Measurements from ENCODE around the gene INTS11.

Gene INTS11

GRCh38 chr1:1331068-1331965 is 6.9 kb upstream of the INTS11 start, which contains the start of gene TAS1R3:
Gene TAS1R3 (plus strand): TSS chr1:1331280. CDS start chr1:1331346, 66 bp downstream.
- Histone ChIP-seq H3K36me3 (ENCODE audit: insufficient read depth, low read length) (no peaks in the 10 kb centered on the region), H3K4me3 (no peak within 1 kb of the TSS), H3K9ac (ENCODE audit: insufficient read length) (no peak within 1 kb of the TSS), H3K27ac (no peak within 1 kb of the TSS), H3K9me3 (ENCODE audit: low read depth, low read length) (no peaks in the 10 kb centered on the region)
- DNase-seq (ENCODE audit: low read depth, low spot score) = no peak
- TF ChIP-seq POLR2AphosphoS5 (IDR thresholded peaks at IDR 0.05; ENCODE audit: borderline replicate concordance, low read depth, low read length) (no peak), EZH2 (IDR thresholded peaks at IDR 0.05) (no peak), FOXP2 (optimal IDR thresholded peaks at IDR 0.05; ENCODE audit: control extremely low read depth, extremely low read length, insufficient read depth) (no peak)

- no peak for DNase-seq (ENCODE audit: low read depth, low spot score)
- no peak for TF ChIP-seq FOXP2 (optimal IDR thresholded peaks at IDR 0.05; ENCODE audit: control extremely low read depth, extremely low read length, insufficient read depth)
- TF ChIP-seq POLR2AphosphoS5 (IDR thresholded peaks at IDR 0.05; ENCODE audit: borderline replicate concordance, low read depth, low read length) = no peak
- TF ChIP-seq EZH2 (IDR thresholded peaks at IDR 0.05) = no peak
- H3K36me3 ChIP-seq (ENCODE audit: insufficient read depth, low read length) = no peaks in the 10 kb centered on the region
- no peak overlapping the region for H3K27ac ChIP-seq
- H3K9me3 ChIP-seq (ENCODE audit: low read depth, low read length) = no peaks in the 10 kb centered on the region
- H3K9ac ChIP-seq (ENCODE audit: insufficient read length) = no peak overlapping the region
- H3K4me3 ChIP-seq = no peak overlapping the region
Measured at GRCh38 chr1:1330366-1331067, 6.1 kb upstream of the INTS11 start.

- Histone ChIP-seq H3K9ac (ENCODE audit: insufficient read length) (no peak overlapping the region), H3K27ac (no peak overlapping the region)
Measured at GRCh38 chr1:1329304-1330210, 5.1 kb upstream of the INTS11 start.

GRCh38 chr1:1328254-1328653 is 3.8 kb upstream of the INTS11 start:
- DNase-seq (ENCODE audit: low read depth, low spot score) = no peak
- Histone ChIP-seq H3K27ac (no peak overlapping the region), H3K9ac (ENCODE audit: insufficient read length) (no peak overlapping the region), H3K9me3 (ENCODE audit: low read depth, low read length) (no peaks in the 10 kb centered on the region), H3K36me3 (ENCODE audit: insufficient read depth, low read length) (no peaks in the 10 kb centered on the region), H3K4me3 (no peak overlapping the region)
- TF ChIP-seq POLR2AphosphoS5 (IDR thresholded peaks at IDR 0.05; ENCODE audit: borderline replicate concordance, low read depth, low read length) = no peak

More at GRCh38 chr1:1329304-1330210, 5.1 kb upstream of the INTS11 start:
- H3K36me3 ChIP-seq (ENCODE audit: insufficient read depth, low read length) = no peaks in the 10 kb centered on the region
- no peak overlapping the region for H3K4me3 ChIP-seq
- DNase-seq (ENCODE audit: low read depth, low spot score) = no peak
- H3K9me3 ChIP-seq (ENCODE audit: low read depth, low read length) = no peaks in the 10 kb centered on the region
- TF ChIP-seq FOXP2 (optimal IDR thresholded peaks at IDR 0.05; ENCODE audit: control extremely low read depth, extremely low read length, insufficient read depth) (no peak), POLR2AphosphoS5 (IDR thresholded peaks at IDR 0.05; ENCODE audit: borderline replicate concordance, low read depth, low read length) (no peak), EZH2 (IDR thresholded peaks at IDR 0.05) (no peak)

- DNase-seq (ENCODE audit: low read depth, low spot score) = no peak
- Histone ChIP-seq H3K27ac (no peak overlapping the region), H3K36me3 (ENCODE audit: insufficient read depth, low read length) (no peaks in the 10 kb centered on the region), H3K9ac (ENCODE audit: insufficient read length) (no peak overlapping the region), H3K4me3 (no peak overlapping the region), H3K9me3 (ENCODE audit: low read depth, low read length) (no peaks in the 10 kb centered on the region)
- no peak for TF ChIP-seq POLR2AphosphoS5 (IDR thresholded peaks at IDR 0.05; ENCODE audit: borderline replicate concordance, low read depth, low read length)
- no peak for TF ChIP-seq EZH2 (IDR thresholded peaks at IDR 0.05)
- no peak for TF ChIP-seq FOXP2 (optimal IDR thresholded peaks at IDR 0.05; ENCODE audit: control extremely low read depth, extremely low read length, insufficient read depth)
Measured at GRCh38 chr1:1327291-1327690, 2.8 kb upstream of the INTS11 start.

GRCh38 chr1:1326075-1326605 is 1.7 kb upstream of the INTS11 start:
- Histone ChIP-seq H3K4me3 (no peak overlapping the region), H3K27ac (no peak overlapping the region), H3K36me3 (ENCODE audit: insufficient read depth, low read length) (no peaks in the 10 kb centered on the region; the same call in 1 of the 2 replicates), H3K9me3 (ENCODE audit: low read depth, low read length) (no peaks in the 10 kb centered on the region), H3K9ac (ENCODE audit: insufficient read length) (no peak overlapping the region)
- DNase-seq (ENCODE audit: low read depth, low spot score) = no peak
- TF ChIP-seq FOXP2 (optimal IDR thresholded peaks at IDR 0.05; ENCODE audit: control extremely low read depth, extremely low read length, insufficient read depth) (no peak), EZH2 (IDR thresholded peaks at IDR 0.05) (no peak), POLR2AphosphoS5 (IDR thresholded peaks at IDR 0.05; ENCODE audit: borderline replicate concordance, low read depth, low read length) (no peak)

- TF ChIP-seq FOXP2 (optimal IDR thresholded peaks at IDR 0.05; ENCODE audit: control extremely low read depth, extremely low read length, insufficient read depth) = no peak
- TF ChIP-seq EZH2 (IDR thresholded peaks at IDR 0.05) = no peak
- TF ChIP-seq POLR2AphosphoS5 (IDR thresholded peaks at IDR 0.05; ENCODE audit: borderline replicate concordance, low read depth, low read length) = no peak
- H3K27ac ChIP-seq = no peak overlapping the region
- DNase-seq (ENCODE audit: low read depth, low spot score) = no peak
- peak overlapping the region; percentile 90 for H3K9ac ChIP-seq (ENCODE audit: insufficient read length)
- no peaks in the 10 kb centered on the region for H3K9me3 ChIP-seq (ENCODE audit: low read depth, low read length)
- H3K36me3 ChIP-seq (ENCODE audit: insufficient read depth, low read length) = no peaks in the 10 kb centered on the region; the same call in 1 of the 2 replicates
- peak overlapping the region; percentile 82 for H3K4me3 ChIP-seq
Measured at GRCh38 chr1:1325288-1326074, 1.0 kb upstream of the INTS11 start.

Measured in SK-N-MC (cell line).